DOHH2 (cell line): ENCODE measurements around the gene OSBPL8.

Experiments
- H3F3A ChIP-seq: fragments of 200-600 bp; sonication (generic), shearing (Covaris generic); 2 replicates; pipeline ENCODE4 v1.6.0; 2016; ENCODE audit warnings: antibody characterized with exemption, mild to moderate bottlenecking; ENCODE audit not compliant: control insufficient read depth, insufficient read depth
- H3K27ac ChIP-seq: fragments of 200-600 bp; sonication (generic); 2 replicates; pipeline ENCODE4 v1.5.1; 2014; ENCODE audit warnings: low read depth, mild to moderate bottlenecking, low read length, moderate library complexity
- H3K27me3 ChIP-seq: fragments of 200-600 bp; sonication (generic); 2 replicates; pipeline ENCODE4 v1.6.1; 2014; ENCODE audit warnings: mild to moderate bottlenecking, low read length, mixed read lengths; ENCODE audit not compliant: control insufficient read depth
- H3K36me3 ChIP-seq: fragments of 200-600 bp; sonication (generic); 2 replicates; pipeline ENCODE4 v1.6.1; 2014; ENCODE audit warnings: mild to moderate bottlenecking, low read length, moderate library complexity, mixed read lengths; ENCODE audit not compliant: control insufficient read depth
- H3K4me1 ChIP-seq: fragments of 200-600 bp; sonication (generic); 2 replicates; pipeline ENCODE4 v1.6.1; 2014; ENCODE audit warnings: mild to moderate bottlenecking, low read length, mixed read lengths; ENCODE audit not compliant: control insufficient read depth
- H3K4me2 ChIP-seq: fragments of 200-600 bp; sonication (generic); 2 replicates; pipeline ENCODE4 v1.6.0; 2014; ENCODE audit warnings: mild to moderate bottlenecking, low read length, moderate library complexity
- H3K4me3 ChIP-seq: fragments of 200-600 bp; sonication (generic); 2 replicates; pipeline ENCODE4 v1.5.1; 2014; ENCODE audit warnings: mild to moderate bottlenecking, low read length, mixed read lengths
- H3K79me2 ChIP-seq: fragments of 200-600 bp; sonication (generic); 2 replicates; pipeline ENCODE4 v1.6.1; 2014; ENCODE audit warnings: mild to moderate bottlenecking, low read length, mixed read lengths; ENCODE audit not compliant: control insufficient read depth
- H3K9me2 ChIP-seq: fragments of 200-600 bp; sonication (generic); replicated peaks from 2 replicates; pipeline ENCODE4 v1.6.1; 2014; ENCODE audit warnings: mild to moderate bottlenecking, low read length, mixed read lengths; ENCODE audit not compliant: control insufficient read depth
- H3K9me3 ChIP-seq: fragments of 200-600 bp; sonication (generic); 2 replicates; pipeline ENCODE4 v1.6.1; 2014; ENCODE audit warnings: antibody characterized with exemption, low read length, mixed read lengths; ENCODE audit not compliant: control insufficient read depth, insufficient read depth
- H4K20me1 ChIP-seq: fragments of 200-600 bp; sonication (generic); 2 replicates; pipeline ENCODE4 v1.6.0; 2014; ENCODE audit warnings: low read depth, mild to moderate bottlenecking, antibody characterized with exemption, low read length, moderate library complexity; ENCODE audit not compliant: control insufficient read depth, insufficient read depth
- EZH2phosphoT487 ChIP-seq: fragments of 200-600 bp; sonication (generic); IDR thresholded peaks from 2 replicates; pipeline ENCODE4 v1.6.1; 2017; ENCODE audit warnings: borderline replicate concordance, mild to moderate bottlenecking, antibody characterized with exemption, low read length, moderate library complexity, mixed read lengths
- TF ChIP-seq, protein P1 (sequence below): fragments of 200-600 bp; sonication (generic); IDR thresholded peaks from one replicate; pipeline ENCODE4 v1.5.1; 2014; ENCODE audit warnings: antibody characterized with exemption, mild to moderate bottlenecking, low read depth, low read length; ENCODE audit not compliant: poor library complexity, severe bottlenecking

Gene OSBPL8

DNA sequence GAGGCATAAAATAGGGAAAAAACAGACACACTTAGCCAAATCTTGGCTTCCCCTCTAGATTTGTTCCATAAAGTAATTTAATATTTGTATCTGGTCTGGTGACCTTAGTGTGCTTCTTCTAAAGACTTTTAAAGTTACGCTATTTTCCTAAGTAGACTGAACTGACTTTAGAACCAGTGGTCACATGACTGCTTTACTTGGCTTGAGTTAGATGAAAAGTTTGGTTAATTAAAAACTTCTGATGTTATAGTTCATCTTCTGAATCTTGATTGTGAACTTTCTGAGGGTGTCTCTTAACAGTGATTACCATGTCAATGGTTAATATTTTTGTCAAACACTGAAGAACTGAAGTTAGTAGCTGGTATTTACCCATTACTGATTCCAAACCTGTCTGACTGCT lies 214.0 kb downstream of the OSBPL8 start:
- peaks cover 14% of the 10 kb centered on the region for H3K79me2 ChIP-seq
- H4K20me1 ChIP-seq, result no peaks in the 10 kb centered on the region
- no peaks in the 10 kb centered on the region for H3K27me3 ChIP-seq
- H3K27ac ChIP-seq, result no peak overlapping the region
- no peaks in the 10 kb centered on the region for H3K9me3 ChIP-seq
- no peaks in the 10 kb centered on the region for H3K9me2 ChIP-seq
- H3F3A ChIP-seq, result no peaks in the 10 kb centered on the region; the same call in 1 of the 2 replicates
- H3K4me2 ChIP-seq, result no peak overlapping the region
- H3K4me3 ChIP-seq, result no peak overlapping the region
- H3K36me3 ChIP-seq, result peaks cover 5% of the 10 kb centered on the region; the same call in 1 of the 2 replicates
- peaks cover 22% of the 10 kb centered on the region for H3K4me1 ChIP-seq
- TF ChIP-seq, protein P1, sequence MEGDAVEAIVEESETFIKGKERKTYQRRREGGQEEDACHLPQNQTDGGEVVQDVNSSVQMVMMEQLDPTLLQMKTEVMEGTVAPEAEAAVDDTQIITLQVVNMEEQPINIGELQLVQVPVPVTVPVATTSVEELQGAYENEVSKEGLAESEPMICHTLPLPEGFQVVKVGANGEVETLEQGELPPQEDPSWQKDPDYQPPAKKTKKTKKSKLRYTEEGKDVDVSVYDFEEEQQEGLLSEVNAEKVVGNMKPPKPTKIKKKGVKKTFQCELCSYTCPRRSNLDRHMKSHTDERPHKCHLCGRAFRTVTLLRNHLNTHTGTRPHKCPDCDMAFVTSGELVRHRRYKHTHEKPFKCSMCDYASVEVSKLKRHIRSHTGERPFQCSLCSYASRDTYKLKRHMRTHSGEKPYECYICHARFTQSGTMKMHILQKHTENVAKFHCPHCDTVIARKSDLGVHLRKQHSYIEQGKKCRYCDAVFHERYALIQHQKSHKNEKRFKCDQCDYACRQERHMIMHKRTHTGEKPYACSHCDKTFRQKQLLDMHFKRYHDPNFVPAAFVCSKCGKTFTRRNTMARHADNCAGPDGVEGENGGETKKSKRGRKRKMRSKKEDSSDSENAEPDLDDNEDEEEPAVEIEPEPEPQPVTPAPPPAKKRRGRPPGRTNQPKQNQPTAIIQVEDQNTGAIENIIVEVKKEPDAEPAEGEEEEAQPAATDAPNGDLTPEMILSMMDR, result no peak
- TF ChIP-seq EZH2phosphoT487, result no peak

DNA sequence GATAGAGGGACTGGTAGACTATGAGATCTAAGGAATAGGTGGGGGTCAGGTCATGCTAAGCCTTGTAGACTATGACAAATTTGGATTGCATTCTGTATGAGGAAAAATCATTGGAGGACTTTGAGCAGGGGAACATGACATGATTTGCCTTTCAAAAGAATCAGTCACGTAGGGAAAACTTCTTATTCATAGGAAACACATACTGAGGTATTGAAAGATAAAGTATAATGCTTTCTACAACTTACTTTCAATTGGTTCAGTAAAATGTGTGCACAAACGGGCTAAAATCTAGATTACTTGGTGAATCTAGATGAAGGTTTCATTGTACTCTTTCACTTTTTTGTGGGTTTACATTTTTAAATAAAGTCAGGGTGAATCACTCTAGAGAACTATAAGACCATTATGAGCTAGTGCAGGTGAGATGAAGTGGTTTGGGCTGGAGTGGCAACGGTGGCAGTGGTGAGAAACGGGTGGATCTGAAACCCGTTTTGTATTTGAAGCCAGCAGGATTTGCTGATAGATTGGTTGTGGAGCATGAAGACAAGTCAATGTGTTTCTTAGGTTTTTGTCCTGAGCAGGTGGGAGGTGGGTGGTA lies 218.0 kb downstream of the OSBPL8 start:
- H3K9me2 ChIP-seq, result no peaks in the 10 kb centered on the region
- H3F3A ChIP-seq, result no peaks in the 10 kb centered on the region
- H3K4me1 ChIP-seq, result peaks cover 4% of the 10 kb centered on the region
- no peaks in the 10 kb centered on the region for H3K27me3 ChIP-seq
- H3K79me2 ChIP-seq, result no peaks in the 10 kb centered on the region; the same call in 1 of the 2 replicates
- H3K9me3 ChIP-seq, result no peaks in the 10 kb centered on the region
- no peaks in the 10 kb centered on the region for H4K20me1 ChIP-seq
- peaks cover under 1% of the 10 kb centered on the region; the same call in 1 of the 2 replicates for H3K36me3 ChIP-seq
- TF ChIP-seq, protein P1, result no peak
- TF ChIP-seq EZH2phosphoT487, result no peak
- H3K4me3 ChIP-seq, result no peak overlapping the region
- H3K27ac ChIP-seq, result no peak overlapping the region
- no peak overlapping the region for H3K4me2 ChIP-seq

GRCh38 chr12:76340680-76341435 lies 218.7 kb downstream of the OSBPL8 start:
- no peaks in the 10 kb centered on the region for H3K79me2 ChIP-seq
- no peaks in the 10 kb centered on the region for H3K27me3 ChIP-seq
- no peak overlapping the region for H3K4me3 ChIP-seq
- no peak overlapping the region for H3K4me2 ChIP-seq
- no peaks in the 10 kb centered on the region for H3K36me3 ChIP-seq
- H3K4me1 ChIP-seq, result peaks cover 4% of the 10 kb centered on the region; the same call in 1 of the 2 replicates
- no peaks in the 10 kb centered on the region for H3F3A ChIP-seq
- no peak for TF ChIP-seq EZH2phosphoT487
- TF ChIP-seq, protein P1, result no peak
- H4K20me1 ChIP-seq, result no peaks in the 10 kb centered on the region
- H3K27ac ChIP-seq, result no peak overlapping the region
- H3K9me2 ChIP-seq, result no peaks in the 10 kb centered on the region
- no peaks in the 10 kb centered on the region for H3K9me3 ChIP-seq
